Psoas muscle (tissue), 8 donors: ENCODE data around the gene MAP1LC3B2. TPM values are rescaled to one million over a fixed set of nuclear protein-coding genes. Genes with fewer than 3 reads are reported as not detected.

Source experiments
- ATAC-seq, 4 donors: fragments of 200-7000 bp; cut with Tn5 transposase; one replicate each; pipeline ENCODE4 v1.9.1; 2020; ENCODE audit warnings: moderate library complexity in 3 of 4, mild to moderate bottlenecking in 2 of 4
- DNase-seq, 2 donors: peaks; one replicate each; pipeline ENCODE4 v3.0.0-alpha.2; 2020
- H3K27ac ChIP-seq: fragments of 200-600 bp; one replicate; pipeline ENCODE4 v1.8.0; 2022
- H3K27me3 ChIP-seq, 3 donors: fragments of 200-600 bp in 1 of 3; one replicate each; pipeline versions ENCODE4 v1.6.1 to v1.8.0; 2013 to 2022; ENCODE audit warnings: low read length in 2 of 3, mild to moderate bottlenecking in 2 of 3, moderate library complexity in 1 of 3; ENCODE audit not compliant: insufficient read depth in 3 of 3
- H3K36me3 ChIP-seq, 2 donors: fragments of 200-600 bp in 1 of 2; one replicate each; pipeline versions ENCODE4 v1.6.1 to v1.8.0; 2013 to 2022; ENCODE audit warnings: low read depth in 1 of 2, mild to moderate bottlenecking in 1 of 2, moderate library complexity in 1 of 2; ENCODE audit not compliant: insufficient read depth in 1 of 2
- H3K4me1 ChIP-seq: fragments of 200-600 bp; one replicate; pipeline ENCODE4 v1.8.0; 2022
- H3K4me3 ChIP-seq: fragments of 200-600 bp; one replicate; pipeline ENCODE4 v1.8.0; 2022; ENCODE audit warnings: mild to moderate bottlenecking
- H3K9me3 ChIP-seq: fragments of 200-600 bp; one replicate; pipeline ENCODE4 v1.8.0; 2022
- WGBS, 3 donors: extraction: QIAGEN DNeasy Blood & Tissue Kit; methylation state at CpG; one replicate each; pipeline versions ENCODE4 v1.1.6 to v1.1.7; 2013; 5-methylcytosine and 5-hydroxymethylcytosine counted together
- intact Hi-C, 2 donors: fragments of 100-400 bp; cut with DNase I; formaldehyde crosslinking; loops; one replicate each; pipeline versions ENCODE4 v1.11.0 to v1.14.2; 2022
- polyA plus RNA-seq, 3 donors: library from polyadenylated mRNA; stranded (reverse); fragments of 200-250 nt; gene quantifications; one replicate each; pipeline ENCODE4 v1.2.3, GENCODE V29; 2013
- total RNA-seq, 4 donors: library from RNA; stranded (reverse); fragmentation: NEBNext Ultra II Directional in 2 of 4; extraction: Animal tissue kit (Norgen Biotek cat#: 25700) in 2 of 4; gene quantifications; one replicate each; pipeline versions ENCODE4 v1.2.1 to v1.2.4, GENCODE V29; 2021 to 2023
- TF ChIP-seq, protein P1 (sequence below): fragments of 200-600 bp; IDR thresholded peaks from one replicate; pipeline ENCODE4 v1.8.0; 2022; ENCODE audit warnings: antibody characterized with exemption
- donor health status: healthy with polysubstance abuse.
- donor health status: DM: no; HTN: no; CAD: no; lungs with moderate emphysema.
- donor health status: Bipolar disorder and iron deficiency.
- donor health status: healthy.
- donor health status: DM: yes; HTN: yes; CAD: no.
- donor health status: DM: no; HTN: no; CAD: no.
- donor health status: DM: no; HTN: no; CAD: no.
- donor health status: DM: yes; HTN: yes; CAD: no.

The MAP1LC3B2 gene
- total and polyA plus RNA-seq, 7 donors = 1.4 to 9.2 (median 2.3) TPM

- Histone ChIP-seq H3K27ac (no peak overlapping the region), H3K4me1 (peaks cover 7% of the 10 kb centered on the region), H3K27me3 (no peaks in the 10 kb centered on the region), H3K9me3 (no peaks in the 10 kb centered on the region), H3K36me3 (no peaks in the 10 kb centered on the region), H3K4me3 (no peak overlapping the region)
- DNase-seq (no peak), ATAC-seq (no peak)
- intact Hi-C loops = no loop called here
- 73 to 84% (median 82%) methylated on average over 12 of the region's 12 CpGs for WGBS, 3 donors
- TF ChIP-seq, protein P1, sequence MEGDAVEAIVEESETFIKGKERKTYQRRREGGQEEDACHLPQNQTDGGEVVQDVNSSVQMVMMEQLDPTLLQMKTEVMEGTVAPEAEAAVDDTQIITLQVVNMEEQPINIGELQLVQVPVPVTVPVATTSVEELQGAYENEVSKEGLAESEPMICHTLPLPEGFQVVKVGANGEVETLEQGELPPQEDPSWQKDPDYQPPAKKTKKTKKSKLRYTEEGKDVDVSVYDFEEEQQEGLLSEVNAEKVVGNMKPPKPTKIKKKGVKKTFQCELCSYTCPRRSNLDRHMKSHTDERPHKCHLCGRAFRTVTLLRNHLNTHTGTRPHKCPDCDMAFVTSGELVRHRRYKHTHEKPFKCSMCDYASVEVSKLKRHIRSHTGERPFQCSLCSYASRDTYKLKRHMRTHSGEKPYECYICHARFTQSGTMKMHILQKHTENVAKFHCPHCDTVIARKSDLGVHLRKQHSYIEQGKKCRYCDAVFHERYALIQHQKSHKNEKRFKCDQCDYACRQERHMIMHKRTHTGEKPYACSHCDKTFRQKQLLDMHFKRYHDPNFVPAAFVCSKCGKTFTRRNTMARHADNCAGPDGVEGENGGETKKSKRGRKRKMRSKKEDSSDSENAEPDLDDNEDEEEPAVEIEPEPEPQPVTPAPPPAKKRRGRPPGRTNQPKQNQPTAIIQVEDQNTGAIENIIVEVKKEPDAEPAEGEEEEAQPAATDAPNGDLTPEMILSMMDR = no peak
These were observed 57.5 kb downstream of the MAP1LC3B2 start for GRCh38 chr12:116616536-116617248.

- intact Hi-C loops = no loop called here
- no peak overlapping the region for H3K27ac ChIP-seq
- H3K36me3 ChIP-seq = no peaks in the 10 kb centered on the region
- H3K27me3 ChIP-seq = no peaks in the 10 kb centered on the region
- DNase-seq (no peak), ATAC-seq (no peak)
- H3K4me3 ChIP-seq = no peak overlapping the region
- peaks cover 4% of the 10 kb centered on the region for H3K9me3 ChIP-seq
- 61 to 85% (median 74%) methylated on average over 3 of the region's 3 CpGs for WGBS, 3 donors
- TF ChIP-seq, protein P1 = no peak
- H3K4me1 ChIP-seq = peaks cover 7% of the 10 kb centered on the region
These were observed 60.1 kb downstream of the MAP1LC3B2 start for GRCh38 chr12:116619246-116619645.

- no peak for DNase-seq
- Histone ChIP-seq H3K27me3 (no peaks in the 10 kb centered on the region), H3K9me3 (peaks cover 4% of the 10 kb centered on the region), H3K27ac (no peak overlapping the region), H3K36me3 (no peaks in the 10 kb centered on the region), H3K4me3 (no peak overlapping the region), H3K4me1 (peaks cover 7% of the 10 kb centered on the region)
- 59 to 77% (median 69%) methylated on average over 3 of the region's 3 CpGs for WGBS, 3 donors
- ATAC-seq = no peak
- intact Hi-C loops = loop anchor here in 1 of 2 donors (5.0 kb wide), 1 partner anchor 42 kb away; no protein-coding TSS in a partner anchor
- TF ChIP-seq, protein P1 = no peak
These were observed 60.9 kb downstream of the MAP1LC3B2 start for GRCh38 chr12:116620124-116620491.

DNA sequence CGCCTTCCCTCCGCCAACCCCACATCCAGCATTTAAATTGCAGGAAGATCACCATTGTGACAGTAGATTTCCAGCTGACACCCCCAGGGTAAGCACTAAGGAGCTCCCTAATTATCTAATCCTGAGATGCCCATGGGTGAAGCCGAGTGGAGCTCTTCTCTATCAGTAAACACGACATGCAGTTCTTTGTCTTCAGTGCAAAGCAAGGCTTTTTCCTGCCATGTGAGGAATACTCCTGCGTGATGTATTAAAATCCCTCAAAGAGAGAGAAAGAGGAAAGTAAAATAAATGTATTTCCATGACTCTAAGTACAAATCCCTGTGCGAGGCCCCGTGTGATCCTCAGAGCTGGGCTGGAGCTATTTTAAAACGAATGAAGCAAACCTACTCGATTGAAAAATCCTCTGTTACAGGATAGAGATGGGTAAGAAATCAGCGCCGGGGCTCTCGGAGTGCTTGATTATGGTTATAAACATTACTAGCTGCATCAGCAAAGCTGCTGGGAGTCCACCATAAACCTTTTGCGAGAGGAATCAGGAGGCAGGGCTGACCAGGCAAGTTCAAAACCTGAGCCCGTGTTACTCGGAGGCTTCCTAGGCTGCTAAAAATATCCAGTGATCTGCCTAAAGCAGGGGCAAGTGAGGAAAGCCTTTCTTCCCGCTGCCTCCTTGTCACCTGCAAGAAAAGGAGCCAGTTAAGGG, 61.5 kb downstream of the MAP1LC3B2 start:
- TF ChIP-seq, protein P1 = no peak
- peaks cover 7% of the 10 kb centered on the region for H3K4me1 ChIP-seq
- no peaks in the 10 kb centered on the region for H3K27me3 ChIP-seq
- peak overlapping the region; percentile 16 for H3K27ac ChIP-seq
- intact Hi-C loops = loop anchor here in 1 of 2 donors (5.0 kb wide), 1 partner anchor 42 kb away; no protein-coding TSS in a partner anchor
- ATAC-seq (peak in 3 of 4 donors; percentile 60 to 80 (median 67)), DNase-seq (no peak)
- no peaks in the 10 kb centered on the region for H3K36me3 ChIP-seq
- H3K9me3 ChIP-seq = peaks cover 4% of the 10 kb centered on the region
- WGBS, 3 donors = 32 to 45% (median 33%) methylated on average over 16 of the region's 16 CpGs
- no peak overlapping the region for H3K4me3 ChIP-seq
